LNCAP (cell line): Measurements from ENCODE around the gene SNRNP40.

Source experiments
- TF ChIP-seq, protein P1 (sequence below): fragments of 450-650 bp; IDR thresholded peaks from 2 replicates; pipeline ENCODE4 v1.5.1; 2017; ENCODE audit warnings: mild to moderate bottlenecking

The SNRNP40 gene

DNA sequence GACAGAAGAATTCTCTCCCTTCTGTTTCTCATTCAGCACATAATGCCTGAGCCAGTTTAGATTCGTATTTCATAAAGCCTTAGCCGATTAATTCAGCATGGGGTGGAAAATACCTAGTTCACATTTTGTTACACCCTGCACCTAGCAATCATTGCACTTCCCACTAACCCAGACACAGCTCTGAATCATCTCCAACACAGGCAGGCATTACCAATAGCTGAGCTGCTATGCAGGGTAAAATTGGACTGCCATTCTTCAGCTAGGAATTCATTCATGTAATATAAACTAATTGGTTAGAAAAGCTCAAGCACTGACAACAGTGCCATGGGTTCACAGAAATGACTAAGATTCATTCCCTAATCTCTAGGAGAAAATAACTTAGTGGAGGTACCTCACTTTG, 30.0 kb downstream of the SNRNP40 start:
- TF ChIP-seq, protein P1, sequence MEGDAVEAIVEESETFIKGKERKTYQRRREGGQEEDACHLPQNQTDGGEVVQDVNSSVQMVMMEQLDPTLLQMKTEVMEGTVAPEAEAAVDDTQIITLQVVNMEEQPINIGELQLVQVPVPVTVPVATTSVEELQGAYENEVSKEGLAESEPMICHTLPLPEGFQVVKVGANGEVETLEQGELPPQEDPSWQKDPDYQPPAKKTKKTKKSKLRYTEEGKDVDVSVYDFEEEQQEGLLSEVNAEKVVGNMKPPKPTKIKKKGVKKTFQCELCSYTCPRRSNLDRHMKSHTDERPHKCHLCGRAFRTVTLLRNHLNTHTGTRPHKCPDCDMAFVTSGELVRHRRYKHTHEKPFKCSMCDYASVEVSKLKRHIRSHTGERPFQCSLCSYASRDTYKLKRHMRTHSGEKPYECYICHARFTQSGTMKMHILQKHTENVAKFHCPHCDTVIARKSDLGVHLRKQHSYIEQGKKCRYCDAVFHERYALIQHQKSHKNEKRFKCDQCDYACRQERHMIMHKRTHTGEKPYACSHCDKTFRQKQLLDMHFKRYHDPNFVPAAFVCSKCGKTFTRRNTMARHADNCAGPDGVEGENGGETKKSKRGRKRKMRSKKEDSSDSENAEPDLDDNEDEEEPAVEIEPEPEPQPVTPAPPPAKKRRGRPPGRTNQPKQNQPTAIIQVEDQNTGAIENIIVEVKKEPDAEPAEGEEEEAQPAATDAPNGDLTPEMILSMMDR, result no peak

DNA sequence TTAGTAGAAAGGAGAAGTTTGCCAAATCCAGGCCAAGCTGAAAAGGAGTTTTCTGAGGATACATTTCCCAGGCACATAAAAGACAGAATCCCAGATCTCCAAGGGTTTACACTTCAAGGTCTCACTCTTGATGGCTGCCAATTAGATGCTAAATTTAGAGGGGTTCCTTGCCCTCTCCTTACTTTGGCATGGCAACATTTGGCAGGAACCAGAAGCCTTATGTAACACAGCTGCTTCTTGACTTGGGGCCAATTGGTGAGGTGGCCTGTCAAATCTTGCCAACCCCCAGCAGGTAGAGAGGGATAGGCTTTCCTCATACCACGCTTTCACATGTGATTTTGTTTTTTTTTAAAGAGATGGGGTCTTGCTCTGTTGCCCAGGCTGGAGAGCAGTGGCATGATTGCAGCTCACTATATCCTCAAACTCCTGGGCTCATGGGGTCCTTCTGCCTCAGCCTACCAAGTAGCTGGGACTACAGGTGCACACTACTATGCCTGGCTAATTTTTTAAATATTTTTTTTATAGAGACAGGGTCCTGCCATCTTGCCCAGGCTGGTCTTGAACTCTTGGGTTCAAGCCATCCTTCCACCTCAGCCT, 31.7 kb downstream of the SNRNP40 start:
- TF ChIP-seq, protein P1, result no peak

DNA sequence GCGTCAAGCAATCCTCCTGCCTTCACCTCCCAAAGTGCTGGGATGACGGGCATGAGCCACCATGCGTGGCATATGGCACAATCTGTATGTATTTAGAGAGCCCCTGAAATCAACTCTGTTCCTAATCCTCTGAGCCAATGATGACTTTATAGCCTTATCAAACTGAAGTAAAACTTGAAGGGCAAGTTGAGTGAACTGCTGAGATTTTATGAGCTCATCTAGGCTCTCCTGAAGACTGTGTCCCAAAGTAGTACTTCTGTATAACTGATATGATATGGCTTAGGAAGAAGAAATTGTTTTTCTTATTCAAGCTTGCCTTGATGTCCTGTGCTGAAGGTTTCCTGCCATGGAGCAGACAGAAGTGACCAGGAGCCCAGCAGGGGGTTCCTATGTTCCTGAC, 33.2 kb downstream of the SNRNP40 start:
- TF ChIP-seq, protein P1, result no peak

DNA sequence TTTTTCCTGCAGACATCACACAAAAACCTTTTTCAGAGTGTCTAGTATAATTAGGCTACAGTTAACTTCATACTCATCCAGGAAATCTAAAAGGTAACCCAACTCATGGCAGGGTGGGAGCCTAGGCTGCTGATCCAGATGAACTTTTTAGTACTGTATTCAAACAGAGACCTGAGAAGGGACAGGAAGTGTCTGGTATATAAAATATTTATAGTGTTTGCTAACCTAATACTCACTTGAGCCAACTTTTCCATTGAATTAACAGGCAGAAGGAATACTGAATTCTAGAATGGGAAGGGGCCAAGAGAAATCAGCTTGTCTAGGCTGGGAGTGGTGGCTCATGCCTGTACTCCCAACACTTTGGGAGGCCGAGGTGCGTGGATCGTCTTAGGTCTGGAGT, 34.7 kb downstream of the SNRNP40 start:
- TF ChIP-seq, protein P1, result no peak

DNA sequence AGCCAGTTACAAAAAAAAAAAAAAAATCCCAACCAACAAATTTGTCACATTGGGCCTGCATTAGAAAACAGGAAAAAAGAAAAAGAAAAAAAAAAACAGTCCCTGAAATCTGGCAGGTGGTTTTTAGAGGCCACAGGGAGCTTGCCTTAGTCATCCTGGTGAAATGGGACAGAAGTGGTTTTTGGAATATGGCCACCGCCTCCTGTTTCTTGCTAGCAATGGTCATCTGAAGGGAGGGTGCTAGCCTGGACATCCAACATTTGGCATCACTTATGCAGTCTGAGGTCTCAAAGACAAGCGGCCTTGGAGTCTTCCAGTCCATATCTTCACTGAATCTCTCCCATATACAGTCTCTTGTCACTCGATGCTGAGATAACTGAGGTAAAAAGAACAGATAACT, 36.8 kb downstream of the SNRNP40 start:
- TF ChIP-seq, protein P1, result no peak

DNA sequence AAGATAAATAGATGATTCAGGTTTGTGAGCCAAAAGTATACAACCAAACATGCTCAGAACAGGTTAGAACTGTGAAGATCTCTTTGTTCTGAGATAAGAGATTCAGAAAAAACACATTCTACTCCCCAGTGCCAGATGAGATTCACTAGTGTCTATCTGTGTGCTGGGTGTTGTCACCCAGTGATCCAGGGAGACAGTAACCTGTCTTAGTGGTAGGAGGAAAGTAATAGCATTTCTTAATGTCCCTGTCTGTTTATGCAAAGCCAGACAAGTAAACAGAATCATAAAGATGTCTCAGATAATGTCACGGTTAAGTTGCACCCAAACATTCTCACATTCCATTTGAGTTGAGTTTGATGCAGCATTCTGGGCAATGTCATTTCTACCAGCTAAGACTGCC, 38.0 kb downstream of the SNRNP40 start:
- TF ChIP-seq, protein P1, result no peak

DNA sequence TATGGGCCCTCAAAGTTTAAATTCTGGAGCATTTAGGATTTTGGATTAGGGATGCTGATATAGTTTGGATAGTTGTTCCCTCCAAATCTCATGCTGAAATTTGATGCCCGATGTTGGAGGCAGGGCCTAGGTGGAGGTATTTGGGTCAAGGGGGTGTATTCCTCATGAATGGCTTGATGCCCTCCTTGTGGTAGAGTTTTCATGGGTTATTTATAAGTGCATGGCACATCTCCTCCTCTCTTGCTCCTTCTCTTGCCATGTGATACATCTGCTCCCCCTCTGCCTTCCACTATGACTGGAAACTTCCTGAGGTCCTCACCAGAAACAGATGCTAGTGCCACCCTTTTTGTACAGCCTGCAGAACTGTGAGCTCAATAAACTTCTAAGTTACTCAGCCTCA, 39.4 kb downstream of the SNRNP40 start:
- TF ChIP-seq, protein P1, result no peak

DNA sequence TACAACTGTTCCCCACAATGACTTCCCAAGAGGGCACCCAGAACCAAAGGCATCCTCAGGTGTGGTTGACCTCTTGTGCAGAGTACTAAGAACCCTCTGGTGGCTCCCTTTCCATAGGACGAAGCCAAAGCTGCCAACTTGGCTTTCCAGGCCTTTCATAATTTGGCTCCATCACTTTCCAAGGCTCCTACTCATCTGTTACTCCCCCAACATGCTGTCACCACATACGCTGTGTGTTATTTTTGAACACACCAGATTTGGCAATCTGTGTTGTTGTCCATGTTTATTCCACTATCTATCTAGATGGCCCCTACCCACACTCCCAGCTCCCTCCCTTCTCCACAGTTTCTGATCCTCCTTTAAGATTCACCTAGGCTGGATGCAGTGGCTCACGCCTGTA, 46.7 kb downstream of the SNRNP40 start:
- TF ChIP-seq, protein P1, result no peak
